Memory B cell (primary cell): ENCODE data around the gene ACTN3.

Source experiments
- ATAC-seq: fragments of 150-1000 bp; cut with Tn5 transposase; 2 replicates; pipeline ENCODE4 v1.10.0; 2021; ENCODE audit warnings: low read depth, mild to moderate bottlenecking, moderate library complexity
- DNase-seq, 2 donors: peaks; one replicate each; pipeline ENCODE4 v3.0.0; 2022; ENCODE audit warnings: low spot score in 2 of 2
- H3K27ac Mint-ChIP-seq: one replicate; pipeline ENCODE4 v1.8.0; 2022; ENCODE audit warnings: mild to moderate bottlenecking, moderate library complexity, mixed read lengths
- H3K27me3 Mint-ChIP-seq: one replicate; pipeline ENCODE4 v1.8.0; 2022; ENCODE audit warnings: mixed read lengths
- H3K36me3 Mint-ChIP-seq: one replicate; pipeline ENCODE4 v1.8.0; 2022; ENCODE audit warnings: mild to moderate bottlenecking, mixed read lengths
- H3K4me1 Mint-ChIP-seq: one replicate; pipeline ENCODE4 v1.8.0; 2022; ENCODE audit warnings: mixed read lengths
- H3K4me3 Mint-ChIP-seq: one replicate; pipeline ENCODE4 v1.8.0; 2022; ENCODE audit warnings: mild to moderate bottlenecking, moderate library complexity, mixed read lengths
- H3K9me3 Mint-ChIP-seq: one replicate; pipeline ENCODE4 v1.8.0; 2022; ENCODE audit warnings: mixed read lengths

ACTN3 gene

GRCh38 chr11:66549696-66550095 is 3.0 kb downstream of the ACTN3 start:
- H3K27me3 Mint-ChIP-seq: no peaks in the 10 kb centered on the region
- H3K36me3 Mint-ChIP-seq: no peaks in the 10 kb centered on the region
- DNase-seq (no peak), ATAC-seq (no peak)
- peaks cover 4% of the 10 kb centered on the region for H3K4me1 Mint-ChIP-seq
- no peak overlapping the region for H3K27ac Mint-ChIP-seq
- no peak overlapping the region for H3K4me3 Mint-ChIP-seq
- H3K9me3 Mint-ChIP-seq: no peaks in the 10 kb centered on the region

GRCh38 chr11:66550887-66551286 is 4.2 kb downstream of the ACTN3 start:
- Mint-ChIP-seq H3K27ac (no peak overlapping the region), H3K36me3 (no peaks in the 10 kb centered on the region), H3K4me1 (no peaks in the 10 kb centered on the region), H3K4me3 (no peak overlapping the region), H3K9me3 (no peaks in the 10 kb centered on the region), H3K27me3 (no peaks in the 10 kb centered on the region)
- no peak for ATAC-seq
- no peak for DNase-seq

- H3K4me1 Mint-ChIP-seq: no peaks in the 10 kb centered on the region
- H3K27ac Mint-ChIP-seq: no peak overlapping the region
- DNase-seq: no peak
- H3K27me3 Mint-ChIP-seq: peaks cover 9% of the 10 kb centered on the region
- no peaks in the 10 kb centered on the region for H3K9me3 Mint-ChIP-seq
- H3K4me3 Mint-ChIP-seq: no peak overlapping the region
- no peaks in the 10 kb centered on the region for H3K36me3 Mint-ChIP-seq
- ATAC-seq: no peak
These were observed 7.9 kb downstream of the ACTN3 start for GRCh38 chr11:66554602-66555001.

- DNase-seq (no peak), ATAC-seq (no peak)
- no peaks in the 10 kb centered on the region for H3K36me3 Mint-ChIP-seq
- H3K27me3 Mint-ChIP-seq: peaks cover 9% of the 10 kb centered on the region
- no peak overlapping the region for H3K4me3 Mint-ChIP-seq
- no peaks in the 10 kb centered on the region for H3K9me3 Mint-ChIP-seq
- H3K27ac Mint-ChIP-seq: no peak overlapping the region
- H3K4me1 Mint-ChIP-seq: no peaks in the 10 kb centered on the region
These were observed 8.7 kb downstream of the ACTN3 start for GRCh38 chr11:66555416-66555815.

GRCh38 chr11:66556086-66556485 is 9.4 kb downstream of the ACTN3 start:
- Mint-ChIP-seq H3K36me3 (no peaks in the 10 kb centered on the region), H3K27me3 (peaks cover 9% of the 10 kb centered on the region), H3K4me1 (no peaks in the 10 kb centered on the region), H3K9me3 (no peaks in the 10 kb centered on the region), H3K27ac (no peak overlapping the region), H3K4me3 (no peak overlapping the region)
- DNase-seq (no peak), ATAC-seq (no peak)

- Mint-ChIP-seq H3K4me1 (no peaks in the 10 kb centered on the region), H3K4me3 (no peak overlapping the region), H3K27me3 (peaks cover 9% of the 10 kb centered on the region), H3K36me3 (no peaks in the 10 kb centered on the region), H3K9me3 (no peaks in the 10 kb centered on the region), H3K27ac (no peak overlapping the region)
- ATAC-seq: no peak
- no peak for DNase-seq
These were observed 11.1 kb downstream of the ACTN3 start for GRCh38 chr11:66557733-66558326.

GRCh38 chr11:66559142-66559865 is 12.6 kb downstream of the ACTN3 start:
- no peaks in the 10 kb centered on the region for H3K9me3 Mint-ChIP-seq
- H3K4me1 Mint-ChIP-seq: no peaks in the 10 kb centered on the region
- H3K36me3 Mint-ChIP-seq: no peaks in the 10 kb centered on the region
- no peak overlapping the region for H3K27ac Mint-ChIP-seq
- DNase-seq: no peak
- H3K4me3 Mint-ChIP-seq: no peak overlapping the region
- H3K27me3 Mint-ChIP-seq: peaks cover 9% of the 10 kb centered on the region
- peak; percentile 55 for ATAC-seq

GRCh38 chr11:66559866-66560676 is 13.4 kb downstream of the ACTN3 start:
- DNase-seq (no peak), ATAC-seq (no peak)
- H3K9me3 Mint-ChIP-seq: no peaks in the 10 kb centered on the region
- H3K36me3 Mint-ChIP-seq: no peaks in the 10 kb centered on the region
- H3K4me1 Mint-ChIP-seq: no peaks in the 10 kb centered on the region
- no peak overlapping the region for H3K4me3 Mint-ChIP-seq
- no peak overlapping the region for H3K27ac Mint-ChIP-seq
- H3K27me3 Mint-ChIP-seq: peaks cover 9% of the 10 kb centered on the region

- Mint-ChIP-seq H3K27ac (no peak overlapping the region), H3K36me3 (peaks cover 4% of the 10 kb centered on the region), H3K27me3 (peaks cover 11% of the 10 kb centered on the region), H3K4me3 (no peak overlapping the region), H3K9me3 (no peaks in the 10 kb centered on the region), H3K4me1 (no peaks in the 10 kb centered on the region)
- ATAC-seq (no peak), DNase-seq (no peak)
These were observed 14.7 kb downstream of the ACTN3 start for GRCh38 chr11:66561178-66561974.

GRCh38 chr11:66561975-66562248 is 15.2 kb downstream of the ACTN3 start:
- no peak for DNase-seq
- Mint-ChIP-seq H3K4me3 (no peak overlapping the region), H3K27me3 (peaks cover 11% of the 10 kb centered on the region), H3K36me3 (peaks cover 4% of the 10 kb centered on the region), H3K9me3 (no peaks in the 10 kb centered on the region), H3K4me1 (no peaks in the 10 kb centered on the region), H3K27ac (no peak overlapping the region)
- ATAC-seq: no peak

- H3K9me3 Mint-ChIP-seq: no peaks in the 10 kb centered on the region
- H3K36me3 Mint-ChIP-seq: peaks cover 4% of the 10 kb centered on the region
- H3K4me1 Mint-ChIP-seq: no peaks in the 10 kb centered on the region
- no peak overlapping the region for H3K27ac Mint-ChIP-seq
- H3K27me3 Mint-ChIP-seq: peaks cover 9% of the 10 kb centered on the region
- H3K4me3 Mint-ChIP-seq: no peak overlapping the region
- ATAC-seq (no peak), DNase-seq (no peak)
These were observed 15.6 kb downstream of the ACTN3 start for GRCh38 chr11:66562275-66562674.

GRCh38 chr11:66562907-66563583 is 16.3 kb downstream of the ACTN3 start:
- Mint-ChIP-seq H3K4me3 (no peak overlapping the region), H3K36me3 (peaks cover 4% of the 10 kb centered on the region), H3K27ac (no peak overlapping the region), H3K9me3 (no peaks in the 10 kb centered on the region), H3K4me1 (peaks cover 3% of the 10 kb centered on the region), H3K27me3 (peaks cover 5% of the 10 kb centered on the region)
- ATAC-seq (no peak), DNase-seq (no peak)

GRCh38 chr11:66563832-66564231 is 17.1 kb downstream of the ACTN3 start:
- peaks cover 4% of the 10 kb centered on the region for H3K27me3 Mint-ChIP-seq
- ATAC-seq (no peak), DNase-seq (no peak)
- peaks cover 3% of the 10 kb centered on the region for H3K4me1 Mint-ChIP-seq
- H3K4me3 Mint-ChIP-seq: no peak overlapping the region
- no peaks in the 10 kb centered on the region for H3K9me3 Mint-ChIP-seq
- no peak overlapping the region for H3K27ac Mint-ChIP-seq
- peaks cover 4% of the 10 kb centered on the region for H3K36me3 Mint-ChIP-seq
